NCI-H146 treated with DMSO at 0.1 percent for 48 hours (cell line): ENCODE measurements around the gene POLE.

Experiments
- DNase-seq: peaks from one replicate; lab custom pipeline; 2025; ENCODE audit not compliant: unreplicated experiment; lab: John Stamatoyannopoulos, UW

POLE gene

GRCh38 chr12:132631666-132632065, 55.5 kb downstream of the POLE start:
- no peak for DNase-seq

- DNase-seq = no peak
Observed at GRCh38 chr12:132630672-132631071, 56.5 kb downstream of the POLE start.

- no peak for DNase-seq
Observed at GRCh38 chr12:132629330-132629729, 57.8 kb downstream of the POLE start.

GRCh38 chr12:132625731-132626430, 61.3 kb downstream of the POLE start:
- no peak for DNase-seq

- no peak for DNase-seq
Observed at GRCh38 chr12:132624910-132625630, 62.1 kb downstream of the POLE start.

DNA sequence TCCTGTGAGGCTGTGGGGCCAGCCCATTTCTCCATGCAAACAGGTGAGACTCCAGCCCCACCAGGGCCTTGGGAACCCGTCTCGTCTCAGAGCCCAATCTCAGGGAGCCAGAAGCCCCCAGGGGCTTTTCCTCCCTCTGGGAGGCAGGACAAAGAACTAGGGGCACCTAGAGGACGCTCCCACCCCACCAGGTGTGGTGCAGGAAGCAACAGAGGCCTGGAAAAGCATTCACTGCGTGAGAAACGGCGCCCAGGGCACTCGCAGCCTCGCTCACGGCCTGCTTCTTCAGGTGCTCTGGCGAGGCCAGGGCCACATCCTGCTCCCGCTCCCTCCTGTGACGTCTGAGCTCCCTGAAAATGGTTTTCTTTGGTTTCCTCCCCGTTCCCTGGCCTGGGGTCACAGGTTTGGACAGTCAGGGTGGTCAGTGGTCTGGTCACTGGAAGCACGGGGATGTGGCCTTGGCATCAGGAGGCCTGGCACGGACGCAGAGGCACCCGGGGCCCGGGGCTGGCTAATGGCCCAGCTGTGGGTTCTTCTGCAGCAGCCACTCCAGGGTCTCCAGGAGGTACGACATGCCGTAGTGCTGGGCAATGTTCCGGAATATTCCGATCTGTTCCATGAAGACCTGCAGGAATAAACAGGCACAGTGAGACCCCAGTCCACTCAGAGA, 62.8 kb downstream of the POLE start:
- no peak for DNase-seq

GRCh38 chr12:132623072-132623869, 63.9 kb downstream of the POLE start:
- DNase-seq = no peak

GRCh38 chr12:132622437-132623071, 64.6 kb downstream of the POLE start:
- DNase-seq = no peak

DNA sequence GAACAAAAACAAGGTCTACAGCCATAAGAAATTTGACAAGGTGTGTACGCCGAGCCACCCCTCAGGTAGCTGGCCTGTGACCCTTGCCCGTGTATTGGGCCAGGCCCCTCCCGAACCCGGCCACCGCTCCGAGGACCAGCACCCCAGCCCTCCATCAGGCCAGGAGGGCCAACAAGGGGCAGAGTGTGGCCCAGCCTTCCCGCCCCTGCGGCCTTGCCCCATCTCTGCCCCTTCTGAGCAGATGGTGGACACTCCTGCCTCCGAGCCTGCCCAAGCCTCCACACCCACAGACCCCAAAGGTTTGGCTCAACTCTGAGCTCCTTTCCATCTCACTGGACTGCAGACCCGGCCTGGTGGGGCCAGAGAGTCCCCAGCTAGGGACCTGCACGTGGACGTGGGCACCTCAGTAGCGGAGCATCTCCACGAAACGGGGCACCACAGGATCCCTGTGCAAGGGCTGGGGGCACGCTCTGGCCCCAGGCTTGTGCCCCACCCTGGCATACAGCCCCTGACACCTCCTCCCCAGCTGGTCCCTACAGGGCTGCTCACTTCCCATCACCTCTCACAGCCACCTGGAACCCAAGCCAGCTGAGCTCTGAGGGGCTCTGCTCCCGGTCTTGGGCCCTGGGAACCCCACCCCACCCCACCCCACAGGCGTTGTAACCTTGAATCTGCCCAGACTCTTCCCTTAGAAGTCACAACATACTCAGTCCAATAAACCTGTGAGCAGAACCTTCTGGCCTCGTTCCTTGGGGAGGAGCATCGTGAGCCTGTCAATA, 65.3 kb downstream of the POLE start:
- DNase-seq = no peak

- DNase-seq = no peak
Observed at GRCh38 chr12:132620899-132621656, 66.1 kb downstream of the POLE start.

DNA sequence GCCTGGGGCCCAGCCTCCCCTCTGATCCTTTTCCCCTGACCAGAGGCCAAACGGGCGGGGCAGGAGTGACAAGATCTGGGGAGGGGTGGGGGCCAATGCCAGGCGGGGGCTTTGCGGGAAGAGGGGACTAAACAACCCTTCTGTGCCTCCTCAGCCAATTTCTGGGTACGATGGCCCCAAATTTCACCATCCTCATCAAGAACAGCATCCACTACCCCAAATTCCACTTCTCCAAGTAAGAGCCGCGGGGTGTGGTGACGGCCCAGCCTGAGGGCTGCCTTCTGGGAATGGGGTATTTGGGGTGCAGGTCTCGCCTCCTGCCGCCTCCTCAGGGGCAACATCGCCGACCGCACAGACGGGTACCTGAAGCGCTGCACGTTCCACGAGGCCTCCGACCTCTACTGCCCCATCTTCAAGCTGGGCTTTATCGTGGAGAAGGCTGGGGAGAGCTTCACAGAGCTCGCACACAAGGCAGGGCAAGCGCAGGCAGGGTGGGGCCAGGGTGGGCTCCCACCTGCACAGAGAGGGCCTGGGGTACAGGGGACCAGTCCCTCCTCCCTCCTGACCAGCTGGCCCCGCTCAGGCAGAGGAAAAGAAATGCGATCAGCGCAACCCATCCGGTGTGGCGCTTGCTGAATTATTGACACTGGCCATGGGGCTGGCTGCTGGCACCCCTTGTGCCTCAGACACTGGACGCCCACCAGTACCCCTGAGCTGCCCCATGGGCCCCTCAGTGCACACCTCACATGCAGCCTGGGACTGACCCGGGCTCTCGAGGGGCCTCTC, 66.8 kb downstream of the POLE start:
- DNase-seq = no peak

GRCh38 chr12:132619386-132620112, 67.6 kb downstream of the POLE start:
- no peak for DNase-seq

DNA sequence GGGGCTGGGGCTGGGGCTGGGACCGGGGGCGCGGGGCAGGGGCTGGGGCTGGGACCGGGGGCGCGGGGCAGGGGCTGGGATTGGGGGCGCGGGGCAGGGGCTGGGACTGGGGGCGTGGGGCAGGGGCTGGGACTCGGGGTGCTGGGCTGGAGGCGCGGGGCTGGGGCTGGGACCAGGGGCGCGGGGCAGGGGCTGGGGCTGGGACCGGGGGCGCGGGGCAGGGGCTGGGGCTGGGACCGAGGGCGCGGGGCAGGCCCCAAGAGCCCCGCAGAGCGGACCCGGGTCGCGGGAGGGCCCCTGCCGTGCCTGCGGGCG, 68.1 kb downstream of the POLE start:
- DNase-seq = no peak

GRCh38 chr12:132618683-132619043, 68.5 kb downstream of the POLE start, which contains the start of gene P2RX2:
Gene P2RX2, plus strand, starts transcription at chr12:132618776. Its CDS starts 41 bp downstream, at chr12:132618817.
- no peak for DNase-seq

GRCh38 chr12:132617822-132618682, 69.1 kb downstream of the POLE start:
- DNase-seq = no peak

GRCh38 chr12:132617135-132617701, 69.9 kb downstream of the POLE start:
- no peak for DNase-seq

GRCh38 chr12:132615579-132616038, 71.5 kb downstream of the POLE start:
- no peak for DNase-seq
